Measurements from ENCODE around the gene RAD51B. TPM values are rescaled to one million over a fixed set of nuclear protein-coding genes. Genes with fewer than 3 reads are reported as not detected.

Gene RAD51B
- total and polyA plus RNA-seq, 4 experiments from 2014 or later, result 22.0 to 35.7 (median 31.4) TPM

- Histone ChIP-seq H3K36me3 (ENCODE audit: insufficient read depth, low read length) (no peaks in the 10 kb centered on the region), H3K4me3 (ENCODE audit: low read length in 2 of 2) (no peak overlapping the region), H3K4me1 (ENCODE audit: insufficient read depth, low read length) (no peaks in the 10 kb centered on the region), H3K27me3 (ENCODE audit: insufficient read depth, low read length) (no peaks in the 10 kb centered on the region), H3K9me3 (ENCODE audit: control insufficient read depth in 1 of 2, low read length in 2 of 2) (no peaks in the 10 kb centered on the region), H3K27ac (ENCODE audit: low read depth, low read length) (no peak overlapping the region)
- intact Hi-C loops (cut with micrococcal nuclease), result no loop called here
- DNase-seq, result no peak
- Mint-ChIP-seq H3K36me3 (peaks cover 0 to 7% of the 10 kb centered on the region in 2 donors), H3K9me3 (no peaks in the 10 kb centered on the region), H3K27me3 (no peaks in the 10 kb centered on the region), H3K4me1 (no peaks in the 10 kb centered on the region), H3K4me3 (no peak overlapping the region), H3K27ac (no peak overlapping the region)
- ChIA-PET POLR2A (ENCODE audit: partially characterized antibody) (no interaction called here), CTCF (ENCODE audit: partially characterized antibody) (no interaction called here)
Observed at GRCh38 chr14:68173227-68173972, 353.8 kb downstream of the RAD51B start.

DNA sequence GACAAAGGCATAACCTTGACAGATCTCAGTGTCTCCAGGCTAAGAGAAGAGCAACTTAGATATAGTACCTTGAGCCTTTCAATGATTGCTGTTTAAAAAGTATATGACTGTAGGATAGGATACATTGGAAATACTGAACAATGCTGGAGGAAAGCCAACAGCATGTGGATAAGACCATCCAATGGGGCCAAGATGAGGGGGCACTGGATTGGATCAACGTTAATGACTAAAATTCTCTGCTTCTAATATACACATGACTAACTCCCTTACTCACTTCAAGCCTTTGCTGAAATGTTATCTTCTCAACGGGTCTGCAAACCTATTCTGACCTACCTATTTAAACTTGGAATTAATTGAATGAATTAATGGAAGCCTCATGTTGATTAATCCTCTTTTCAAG is 354.9 kb downstream of the RAD51B start:
- POLR2A ChIA-PET (ENCODE audit: partially characterized antibody), result no interaction called here
- Mint-ChIP-seq H3K27me3 (no peaks in the 10 kb centered on the region), H3K9me3 (no peaks in the 10 kb centered on the region), H3K36me3 (peaks cover 0 to 7% of the 10 kb centered on the region in 2 donors), H3K4me3 (no peak overlapping the region), H3K4me1 (no peaks in the 10 kb centered on the region), H3K27ac (no peak overlapping the region)
- DNase-seq, result no peak
- H3K4me3 ChIP-seq (ENCODE audit: low read length in 2 of 2), result no peak overlapping the region
- no peaks in the 10 kb centered on the region for H3K27me3 ChIP-seq (ENCODE audit: insufficient read depth, low read length)
- CTCF ChIA-PET (ENCODE audit: partially characterized antibody), result no interaction called here
- H3K27ac ChIP-seq (ENCODE audit: low read depth, low read length), result no peak overlapping the region
- no peaks in the 10 kb centered on the region for H3K4me1 ChIP-seq (ENCODE audit: insufficient read depth, low read length)
- H3K9me3 ChIP-seq (ENCODE audit: control insufficient read depth in 1 of 2, low read length in 2 of 2), result no peaks in the 10 kb centered on the region
- intact Hi-C loops (cut with micrococcal nuclease), result no loop called here
- no peaks in the 10 kb centered on the region for H3K36me3 ChIP-seq (ENCODE audit: insufficient read depth, low read length)

- Histone ChIP-seq H3K36me3 (ENCODE audit: insufficient read depth, low read length) (no peaks in the 10 kb centered on the region), H3K27me3 (ENCODE audit: insufficient read depth, low read length) (no peaks in the 10 kb centered on the region), H3K27ac (ENCODE audit: low read depth, low read length) (no peak overlapping the region), H3K9me3 (ENCODE audit: control insufficient read depth in 1 of 2, low read length in 2 of 2) (no peaks in the 10 kb centered on the region), H3K4me3 (ENCODE audit: low read length in 2 of 2) (no peak overlapping the region), H3K4me1 (ENCODE audit: insufficient read depth, low read length) (peaks cover 2% of the 10 kb centered on the region)
- Mint-ChIP-seq H3K9me3 (no peaks in the 10 kb centered on the region), H3K27me3 (no peaks in the 10 kb centered on the region), H3K4me1 (peaks cover 0 to 13% (median 4%) of the 10 kb centered on the region in 4 donors), H3K27ac (no peak overlapping the region), H3K4me3 (no peak overlapping the region), H3K36me3 (peaks cover 0 to 7% of the 10 kb centered on the region in 2 donors)
- no peak for DNase-seq
- ChIA-PET POLR2A (ENCODE audit: partially characterized antibody) (no interaction called here), CTCF (ENCODE audit: partially characterized antibody) (no interaction called here)
- intact Hi-C loops (cut with micrococcal nuclease), result no loop called here
Observed at GRCh38 chr14:68176687-68177086, 357.1 kb downstream of the RAD51B start.

GRCh38 chr14:68177728-68178127 is 358.1 kb downstream of the RAD51B start:
- intact Hi-C loops (cut with micrococcal nuclease), result no loop called here
- Histone ChIP-seq H3K4me1 (ENCODE audit: insufficient read depth, low read length) (peaks cover 11% of the 10 kb centered on the region), H3K27me3 (ENCODE audit: insufficient read depth, low read length) (no peaks in the 10 kb centered on the region), H3K27ac (ENCODE audit: low read depth, low read length) (no peak overlapping the region), H3K4me3 (ENCODE audit: low read length in 2 of 2) (no peak overlapping the region), H3K9me3 (ENCODE audit: control insufficient read depth in 1 of 2, low read length in 2 of 2) (no peaks in the 10 kb centered on the region), H3K36me3 (ENCODE audit: insufficient read depth, low read length) (no peaks in the 10 kb centered on the region)
- no peaks in the 10 kb centered on the region for H3K9me3 Mint-ChIP-seq
- peaks cover 0 to 3% of the 10 kb centered on the region in 2 donors for H3K36me3 Mint-ChIP-seq
- no peak overlapping the region for H3K4me3 Mint-ChIP-seq
- DNase-seq, result no peak
- ChIA-PET CTCF (ENCODE audit: partially characterized antibody) (interaction anchor here (0.8 to 1.0 kb wide), 2 partner anchors 12 to 30 kb away, joined by 3 read pairs; no protein-coding TSS in a partner anchor), POLR2A (ENCODE audit: partially characterized antibody) (no interaction called here)
- no peak overlapping the region for H3K27ac Mint-ChIP-seq
- peaks cover 4 to 23% (median 10%) of the 10 kb centered on the region in 4 donors for H3K4me1 Mint-ChIP-seq
- no peaks in the 10 kb centered on the region for H3K27me3 Mint-ChIP-seq

GRCh38 chr14:68178282-68178681 is 358.7 kb downstream of the RAD51B start:
- CTCF ChIA-PET (ENCODE audit: partially characterized antibody), result interaction anchor here (1.0 kb wide), 1 partner anchor 12 kb away, joined by 3 read pairs; no protein-coding TSS in a partner anchor
- H3K27ac Mint-ChIP-seq, result no peak overlapping the region
- H3K4me3 ChIP-seq (ENCODE audit: low read length in 2 of 2), result no peak overlapping the region
- no peaks in the 10 kb centered on the region for H3K27me3 Mint-ChIP-seq
- no peaks in the 10 kb centered on the region for H3K9me3 ChIP-seq (ENCODE audit: control insufficient read depth in 1 of 2, low read length in 2 of 2)
- H3K27ac ChIP-seq (ENCODE audit: low read depth, low read length), result no peak overlapping the region
- H3K36me3 Mint-ChIP-seq, result peaks cover 0 to 3% of the 10 kb centered on the region in 2 donors
- no peaks in the 10 kb centered on the region for H3K9me3 Mint-ChIP-seq
- POLR2A ChIA-PET (ENCODE audit: partially characterized antibody), result no interaction called here
- H3K4me3 Mint-ChIP-seq, result no peak overlapping the region
- H3K4me1 ChIP-seq (ENCODE audit: insufficient read depth, low read length), result peaks cover 14% of the 10 kb centered on the region
- DNase-seq, result no peak
- no peaks in the 10 kb centered on the region for H3K27me3 ChIP-seq (ENCODE audit: insufficient read depth, low read length)
- H3K4me1 Mint-ChIP-seq, result peaks cover 10 to 28% (median 15%) of the 10 kb centered on the region in 4 donors
- H3K36me3 ChIP-seq (ENCODE audit: insufficient read depth, low read length), result no peaks in the 10 kb centered on the region
- intact Hi-C loops (cut with micrococcal nuclease), result no loop called here

DNA sequence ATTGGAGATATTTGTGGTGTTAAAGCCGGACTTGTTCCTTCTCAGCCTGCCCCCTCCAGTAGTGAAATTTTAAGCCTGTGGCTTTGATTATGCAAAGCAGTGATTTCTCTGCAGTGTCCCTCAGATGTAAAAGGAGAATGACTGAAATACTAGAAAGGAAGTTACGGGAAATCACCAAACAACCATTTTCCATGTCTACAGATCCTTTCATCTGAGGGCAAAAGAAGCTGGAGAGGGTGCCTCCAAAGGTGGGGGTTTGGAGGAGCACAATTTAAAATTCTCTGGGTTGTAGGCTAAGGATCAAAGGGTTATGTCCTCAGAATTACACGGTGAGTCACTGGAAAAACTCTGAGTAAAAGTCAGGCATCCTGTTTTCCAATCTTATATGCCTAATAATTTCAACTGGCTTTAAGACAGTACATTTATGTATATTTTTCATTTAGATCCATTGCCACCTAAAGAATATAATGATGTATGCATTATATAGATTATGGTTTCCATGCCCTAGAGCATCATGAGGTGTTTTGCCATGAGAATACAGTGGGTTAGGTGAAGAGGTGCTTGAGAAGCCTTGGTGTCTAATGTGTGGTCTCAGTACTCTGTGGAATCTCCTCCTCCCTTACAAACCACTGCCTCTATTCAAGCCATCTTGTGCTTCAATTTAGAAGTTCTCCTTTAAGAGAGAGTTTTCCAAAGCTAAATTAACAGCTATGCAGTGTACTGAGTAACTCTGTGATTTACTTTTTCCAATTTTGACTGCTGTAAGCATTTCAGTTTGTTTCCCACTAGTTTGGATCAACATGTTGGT is 362.1 kb downstream of the RAD51B start:
- Histone ChIP-seq H3K4me1 (ENCODE audit: insufficient read depth, low read length) (peaks cover 14% of the 10 kb centered on the region), H3K4me3 (ENCODE audit: low read length in 2 of 2) (no peak overlapping the region), H3K27ac (ENCODE audit: low read depth, low read length) (no peak overlapping the region), H3K36me3 (ENCODE audit: insufficient read depth, low read length) (no peaks in the 10 kb centered on the region), H3K9me3 (ENCODE audit: control insufficient read depth in 1 of 2, low read length in 2 of 2) (no peaks in the 10 kb centered on the region), H3K27me3 (ENCODE audit: insufficient read depth, low read length) (no peaks in the 10 kb centered on the region)
- DNase-seq, result no peak
- peaks cover 0 to 3% (median 0%) of the 10 kb centered on the region in 8 donors for H3K9me3 Mint-ChIP-seq
- H3K27me3 Mint-ChIP-seq, result no peaks in the 10 kb centered on the region
- no peaks in the 10 kb centered on the region for H3K36me3 Mint-ChIP-seq
- no peak overlapping the region for H3K4me3 Mint-ChIP-seq
- ChIA-PET POLR2A (ENCODE audit: partially characterized antibody) (no interaction called here), CTCF (ENCODE audit: partially characterized antibody) (no interaction called here)
- H3K4me1 Mint-ChIP-seq, result peaks cover 17 to 41% (median 25%) of the 10 kb centered on the region in 4 donors
- intact Hi-C loops (cut with micrococcal nuclease), result no loop called here
- no peak overlapping the region for H3K27ac Mint-ChIP-seq

- intact Hi-C loops (cut with micrococcal nuclease), result no loop called here
- Mint-ChIP-seq H3K27ac (peak overlapping the region in 5 of 7 donors; percentile 4 to 70 (median 57)), H3K9me3 (peaks cover 0 to 3% (median 0%) of the 10 kb centered on the region in 8 donors), H3K27me3 (no peaks in the 10 kb centered on the region), H3K4me1 (peaks cover 17 to 46% (median 27%) of the 10 kb centered on the region in 4 donors), H3K4me3 (peak overlapping the region in 6 of 8 donors; percentile 5 to 70 (median 60)), H3K36me3 (no peaks in the 10 kb centered on the region)
- peaks cover 14% of the 10 kb centered on the region for H3K4me1 ChIP-seq (ENCODE audit: insufficient read depth, low read length)
- no peak overlapping the region for H3K4me3 ChIP-seq (ENCODE audit: low read length in 2 of 2)
- H3K9me3 ChIP-seq (ENCODE audit: control insufficient read depth in 1 of 2, low read length in 2 of 2), result no peaks in the 10 kb centered on the region
- no peaks in the 10 kb centered on the region for H3K36me3 ChIP-seq (ENCODE audit: insufficient read depth, low read length)
- peak in 2 of 5 donors; percentile 7 to 11 for DNase-seq
- ChIA-PET CTCF (ENCODE audit: partially characterized antibody) (no interaction called here), POLR2A (ENCODE audit: partially characterized antibody) (no interaction called here)
- no peaks in the 10 kb centered on the region for H3K27me3 ChIP-seq (ENCODE audit: insufficient read depth, low read length)
- no peak overlapping the region for H3K27ac ChIP-seq (ENCODE audit: low read depth, low read length)
Observed at GRCh38 chr14:68182492-68182891, 362.9 kb downstream of the RAD51B start.

All from CD4-positive, alpha-beta memory T cell (primary cell).